ENCODE results near the gene BRAF.
A peak's percentile ranks its signal among the peaks of the same experiment; 100 is the strongest.
"Not testable (repeated sequence)": the region's sequence is repeated elsewhere in the genome, so short reads cannot be mapped to it uniquely, and the experiment has no call there.

BRAF gene

GRCh38 chr7:140924821-140925421 lies at the start of gene BRAF:
Gene BRAF (minus strand): TSS chr7:140924929. CDS start chr7:140924703, 226 bp downstream.
- peak; percentile 74 for DNase-seq (ENCODE audit: low read depth)
- peak within 1 kb of the TSS; percentile 90 for H3K4me3 ChIP-seq (ENCODE audit: low read depth, low read length)
- in situ Hi-C loops (cut with HindIII; ENCODE audit: low sequenced_read_pairs), result no loop called here
- no peak for TF ChIP-seq CTCF (IDR thresholded peaks at IDR 0.05; ENCODE audit: low read depth, low read length, missing control alignments)

- no peak for DNase-seq (ENCODE audit: low read depth)
- in situ Hi-C loops (cut with HindIII; ENCODE audit: low sequenced_read_pairs), result no loop called here
- no peak for TF ChIP-seq CTCF (IDR thresholded peaks at IDR 0.05; ENCODE audit: low read depth, low read length, missing control alignments)
- H3K4me3 ChIP-seq (ENCODE audit: low read depth, low read length), result no peak overlapping the region
These were observed 48.4 kb upstream of the BRAF start for GRCh38 chr7:140972876-140973829.

- no peak for TF ChIP-seq CTCF (IDR thresholded peaks at IDR 0.05; ENCODE audit: low read depth, low read length, missing control alignments)
- in situ Hi-C loops (cut with HindIII; ENCODE audit: low sequenced_read_pairs), result no loop called here
These were observed 47.6 kb upstream of the BRAF start for GRCh38 chr7:140972344-140972743.

GRCh38 chr7:140967438-140967837 lies 42.7 kb upstream of the BRAF start:
- TF ChIP-seq CTCF (IDR thresholded peaks at IDR 0.05; ENCODE audit: low read depth, low read length, missing control alignments), result no peak
- DNase-seq (ENCODE audit: low read depth), result no peak
- H3K4me3 ChIP-seq (ENCODE audit: low read depth, low read length), result no peak overlapping the region
- in situ Hi-C loops (cut with HindIII; ENCODE audit: low sequenced_read_pairs), result loop anchor here (5.0 kb wide), 1 partner anchor 65 kb away; no protein-coding TSS in a partner anchor

More at GRCh38 chr7:140972344-140972743, 47.6 kb upstream of the BRAF start:
- H3K4me3 ChIP-seq (ENCODE audit: low read depth, low read length), result no peak overlapping the region
- no peak for DNase-seq (ENCODE audit: low read depth)

- DNase-seq (ENCODE audit: low read depth), result no peak
- in situ Hi-C loops (cut with HindIII; ENCODE audit: low sequenced_read_pairs), result loop anchor here (5.0 kb wide), 1 partner anchor 64 kb away; no protein-coding TSS in a partner anchor
- no peak overlapping the region for H3K4me3 ChIP-seq (ENCODE audit: low read depth, low read length)
- TF ChIP-seq CTCF (IDR thresholded peaks at IDR 0.05; ENCODE audit: low read depth, low read length, missing control alignments), result no peak
These were observed 42.0 kb upstream of the BRAF start for GRCh38 chr7:140966561-140967233.

- no peak for DNase-seq (ENCODE audit: low read depth)
- no peak overlapping the region for H3K4me3 ChIP-seq (ENCODE audit: low read depth, low read length)
- in situ Hi-C loops (cut with HindIII; ENCODE audit: low sequenced_read_pairs), result no loop called here
- no peak for TF ChIP-seq CTCF (IDR thresholded peaks at IDR 0.05; ENCODE audit: low read depth, low read length, missing control alignments)
These were observed 36.4 kb upstream of the BRAF start for GRCh38 chr7:140961117-140961516.

GRCh38 chr7:140956997-140957396 lies 32.3 kb upstream of the BRAF start:
- DNase-seq (ENCODE audit: low read depth); in situ Hi-C loops (cut with HindIII; ENCODE audit: low sequenced_read_pairs): not testable (repeated sequence)

More at GRCh38 chr7:140956997-140957396, 32.3 kb upstream of the BRAF start:
- H3K4me3 ChIP-seq (ENCODE audit: low read depth, low read length), result not testable (repeated sequence)
